GM19438 (cell line): ENCODE measurements around the gene NFKB2.

Experiments
- ATAC-seq: cut with Tn5 transposase; IDR thresholded peaks from one replicate; pipeline ENCODE4 v1.9.1; 2021; ENCODE audit warnings: low read depth; ENCODE audit not compliant: unreplicated experiment

NFKB2 gene

DNA sequence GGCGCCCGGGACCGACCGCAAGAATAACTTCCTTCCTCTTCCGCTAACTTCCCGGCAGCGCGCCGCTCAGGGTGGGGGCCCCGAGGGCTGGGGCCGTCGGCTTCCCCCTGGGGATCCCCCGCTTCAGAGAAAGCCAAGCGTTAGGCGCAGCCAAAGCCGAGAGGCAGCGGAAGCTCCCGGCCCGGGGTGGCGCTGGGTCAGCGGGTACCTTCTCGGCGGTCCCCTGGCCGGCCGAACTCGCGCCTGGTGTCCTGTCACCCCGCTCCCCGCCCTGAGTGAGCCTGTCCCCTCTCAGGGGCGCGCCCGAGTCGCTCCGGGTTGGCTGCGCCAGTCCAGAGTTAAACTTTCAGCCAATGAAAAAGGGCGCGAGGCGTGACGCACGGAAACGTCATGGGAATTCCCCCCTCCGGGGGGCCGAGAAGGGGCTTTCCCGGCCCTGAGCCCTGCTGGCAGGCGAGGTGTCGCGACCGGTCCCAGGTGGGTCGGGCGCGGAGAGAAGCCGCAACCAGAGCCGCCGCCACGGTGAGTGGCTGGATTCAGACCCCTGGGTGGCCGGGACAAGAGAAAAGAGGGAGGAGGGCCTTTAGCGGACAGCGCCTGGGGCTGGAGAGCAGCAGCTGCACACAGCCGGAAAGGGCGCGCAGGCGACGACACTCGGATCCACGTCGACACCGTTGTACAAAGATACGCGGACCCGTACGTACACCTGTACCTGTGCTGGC lies 1.3 kb upstream of the NFKB2 start:
- peak; percentile 79 for ATAC-seq

DNA sequence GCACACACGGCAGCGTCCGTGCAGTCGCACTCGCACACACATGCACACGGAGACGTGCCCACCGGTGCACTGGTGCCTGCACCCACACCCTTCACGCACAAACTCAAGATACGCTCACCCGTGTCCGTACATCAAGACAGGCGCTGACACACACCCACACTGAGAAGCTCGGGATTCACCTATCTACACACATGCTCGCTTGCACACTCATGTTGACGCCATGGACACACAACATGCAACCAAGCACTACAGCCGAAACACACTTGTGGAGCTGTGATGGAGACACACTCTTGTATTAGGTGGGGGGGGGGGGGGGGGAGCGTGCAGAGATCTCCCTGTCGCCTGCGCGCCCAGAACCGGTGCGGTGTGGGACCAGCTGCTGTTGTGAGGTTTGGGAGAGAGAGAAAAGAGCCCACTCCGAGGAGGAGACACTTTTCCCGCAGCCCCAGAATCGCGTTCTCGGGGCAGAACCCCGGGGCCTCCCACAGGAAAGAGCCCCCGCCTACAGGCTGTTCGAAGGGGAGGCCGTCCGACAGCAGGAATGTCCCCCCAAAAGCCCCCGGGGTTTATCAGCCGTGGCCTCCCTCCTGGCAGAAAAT lies 605 bp upstream of the NFKB2 start:
- peak; percentile 1 for ATAC-seq

- no peak for ATAC-seq
Observed at GRCh38 chr10:102396317-102396650, 779 bp downstream of the NFKB2 start.

DNA sequence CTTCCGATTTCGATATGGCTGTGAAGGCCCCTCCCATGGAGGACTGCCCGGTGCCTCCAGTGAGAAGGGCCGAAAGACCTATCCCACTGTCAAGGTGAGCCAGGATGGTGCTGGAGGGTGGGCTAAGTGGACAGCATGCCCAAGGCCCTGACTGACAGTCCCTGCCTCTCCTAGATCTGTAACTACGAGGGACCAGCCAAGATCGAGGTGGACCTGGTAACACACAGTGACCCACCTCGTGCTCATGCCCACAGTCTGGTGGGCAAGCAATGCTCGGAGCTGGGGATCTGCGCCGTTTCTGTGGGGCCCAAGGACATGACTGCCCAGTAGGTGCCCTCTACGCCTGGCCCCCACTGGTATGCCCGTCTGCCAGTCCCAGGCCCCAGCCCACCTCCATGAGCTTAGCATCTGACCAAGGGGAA lies 1.2 kb downstream of the NFKB2 start:
- no peak for ATAC-seq

DNA sequence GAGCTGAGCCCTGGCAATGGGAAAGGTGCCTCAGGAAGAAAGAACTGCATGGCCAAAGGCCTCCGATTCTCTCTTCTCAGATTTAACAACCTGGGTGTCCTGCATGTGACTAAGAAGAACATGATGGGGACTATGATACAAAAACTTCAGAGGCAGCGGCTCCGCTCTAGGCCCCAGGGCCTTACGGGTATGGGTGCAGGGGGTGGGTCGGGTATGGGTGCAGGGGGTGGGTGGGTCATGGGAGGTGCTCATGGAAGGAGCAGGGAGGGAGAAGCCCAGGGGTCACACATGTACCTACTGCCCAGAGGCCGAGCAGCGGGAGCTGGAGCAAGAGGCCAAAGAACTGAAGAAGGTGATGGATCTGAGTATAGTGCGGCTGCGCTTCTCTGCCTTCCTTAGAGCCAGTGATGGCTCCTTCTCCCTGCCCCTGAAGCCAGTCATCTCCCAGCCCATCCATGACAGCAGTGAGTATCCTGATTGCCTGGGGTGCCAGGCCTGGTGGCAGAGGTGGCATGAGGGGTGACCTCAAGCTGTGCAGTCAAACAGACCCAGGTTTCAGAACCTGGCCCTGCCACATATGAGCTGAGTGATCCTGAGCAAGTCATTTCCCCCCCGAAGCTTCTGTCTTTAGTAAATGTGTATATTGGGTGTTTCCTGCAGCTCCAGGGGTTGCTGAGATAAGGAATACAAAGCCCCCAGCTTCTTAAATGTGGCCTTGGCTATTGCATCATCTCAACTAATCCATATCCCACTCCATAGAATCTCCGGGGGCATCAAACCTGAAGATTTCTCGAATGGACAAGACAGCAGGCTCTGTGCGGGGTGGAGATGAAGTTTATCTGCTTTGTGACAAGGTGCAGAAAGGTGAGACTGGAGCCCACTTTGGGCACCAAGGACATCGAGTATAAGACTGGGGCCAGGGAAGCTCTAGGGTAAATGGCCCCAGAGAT lies 2.0 kb downstream of the NFKB2 start:
- no peak for ATAC-seq

GRCh38 chr10:102398172-102399020 lies 2.9 kb downstream of the NFKB2 start:
- ATAC-seq: no peak

DNA sequence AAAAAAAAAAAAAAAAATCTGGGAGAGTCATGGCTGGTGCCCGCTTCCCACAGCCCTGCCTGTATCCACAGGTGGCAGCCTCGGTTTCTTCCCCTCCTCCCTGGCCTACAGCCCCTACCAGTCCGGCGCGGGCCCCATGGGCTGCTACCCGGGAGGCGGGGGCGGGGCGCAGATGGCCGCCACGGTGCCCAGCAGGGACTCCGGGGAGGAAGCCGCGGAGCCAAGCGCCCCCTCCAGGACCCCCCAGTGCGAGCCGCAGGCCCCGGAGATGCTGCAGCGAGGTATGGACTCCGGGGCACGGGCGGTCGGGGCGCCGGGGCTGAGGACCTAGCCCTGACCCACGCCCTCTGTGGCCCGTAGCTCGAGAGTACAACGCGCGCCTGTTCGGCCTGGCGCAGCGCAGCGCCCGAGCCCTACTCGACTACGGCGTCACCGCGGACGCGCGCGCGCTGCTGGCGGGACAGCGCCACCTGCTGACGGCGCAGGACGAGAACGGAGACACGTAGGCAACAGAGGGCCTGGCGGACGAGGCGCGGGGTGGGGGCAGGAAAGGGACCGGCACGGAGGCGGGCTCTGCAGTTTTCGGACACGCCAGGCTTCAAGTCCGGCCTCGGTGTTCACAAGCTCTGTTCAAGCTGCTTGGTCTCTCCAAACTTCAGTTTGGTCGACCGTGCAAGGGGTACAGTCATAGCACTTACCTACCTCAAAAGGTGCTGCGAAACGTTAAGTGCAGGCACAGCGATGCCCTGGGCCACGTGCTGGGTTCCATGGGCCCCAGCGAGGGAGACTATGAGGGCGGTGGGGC lies 3.9 kb downstream of the NFKB2 start:
- ATAC-seq: peak; percentile 41

GRCh38 chr10:102400076-102400475 lies 4.6 kb downstream of the NFKB2 start:
- no peak for ATAC-seq

DNA sequence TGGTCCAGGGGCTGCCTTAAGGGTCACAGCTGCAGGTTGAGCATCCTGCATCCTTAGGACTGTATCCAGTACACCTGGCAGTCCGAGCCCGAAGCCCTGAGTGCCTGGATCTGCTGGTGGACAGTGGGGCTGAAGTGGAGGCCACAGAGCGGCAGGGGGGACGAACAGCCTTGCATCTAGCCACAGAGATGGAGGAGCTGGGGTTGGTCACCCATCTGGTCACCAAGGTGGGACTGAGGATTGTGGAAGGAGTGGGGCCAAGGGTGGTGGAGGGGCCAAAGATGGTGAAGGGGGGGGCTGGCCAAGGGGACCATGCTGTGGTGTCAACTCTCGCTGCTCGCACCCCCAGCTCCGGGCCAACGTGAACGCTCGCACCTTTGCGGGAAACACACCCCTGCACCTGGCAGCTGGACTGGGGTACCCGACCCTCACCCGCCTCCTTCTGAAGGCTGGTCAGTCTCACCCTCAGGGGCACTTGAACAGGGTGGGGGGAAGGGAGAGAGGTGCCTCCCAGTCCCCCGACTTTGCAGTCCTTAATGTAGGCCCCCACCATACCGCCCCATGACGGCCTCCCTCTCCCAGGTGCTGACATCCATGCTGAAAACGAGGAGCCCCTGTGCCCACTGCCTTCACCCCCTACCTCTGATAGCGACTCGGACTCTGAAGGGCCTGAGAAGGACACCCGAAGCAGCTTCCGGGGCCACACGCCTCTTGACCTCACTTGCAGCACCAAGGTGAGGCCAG lies 5.3 kb downstream of the NFKB2 start:
- ATAC-seq: no peak

- ATAC-seq: no peak
Observed at GRCh38 chr10:102401342-102401654, 5.8 kb downstream of the NFKB2 start.

DNA sequence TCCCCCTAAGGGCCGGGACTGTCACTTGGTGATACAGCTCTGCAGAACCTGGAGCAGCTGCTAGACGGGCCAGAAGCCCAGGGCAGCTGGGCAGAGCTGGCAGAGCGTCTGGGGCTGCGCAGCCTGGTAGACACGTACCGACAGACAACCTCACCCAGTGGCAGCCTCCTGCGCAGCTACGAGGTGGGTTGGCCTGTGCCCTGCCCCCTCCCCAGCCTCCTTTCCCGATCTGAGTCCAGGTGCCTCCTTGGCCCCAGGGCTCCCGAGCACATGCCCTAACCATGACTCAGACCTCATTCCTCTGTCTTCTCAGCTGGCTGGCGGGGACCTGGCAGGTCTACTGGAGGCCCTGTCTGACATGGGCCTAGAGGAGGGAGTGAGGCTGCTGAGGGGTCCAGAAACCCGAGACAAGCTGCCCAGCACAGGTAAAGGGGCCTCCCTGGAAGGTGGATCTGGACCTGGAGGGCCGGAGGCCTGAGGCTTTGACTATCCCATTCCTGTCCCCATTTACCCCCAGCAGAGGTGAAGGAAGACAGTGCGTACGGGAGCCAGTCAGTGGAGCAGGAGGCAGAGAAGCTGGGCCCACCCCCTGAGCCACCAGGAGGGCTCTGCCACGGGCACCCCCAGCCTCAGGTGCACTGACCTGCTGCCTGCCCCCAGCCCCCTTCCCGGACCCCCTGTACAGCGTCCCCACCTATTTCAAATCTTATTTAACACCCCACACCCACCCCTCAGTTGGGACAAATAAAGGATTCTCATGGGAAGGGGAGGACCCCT lies 6.4 kb downstream of the NFKB2 start:
- ATAC-seq: no peak

GRCh38 chr10:102402512-102402896 lies 7.0 kb downstream of the NFKB2 start:
- no peak for ATAC-seq

DNA sequence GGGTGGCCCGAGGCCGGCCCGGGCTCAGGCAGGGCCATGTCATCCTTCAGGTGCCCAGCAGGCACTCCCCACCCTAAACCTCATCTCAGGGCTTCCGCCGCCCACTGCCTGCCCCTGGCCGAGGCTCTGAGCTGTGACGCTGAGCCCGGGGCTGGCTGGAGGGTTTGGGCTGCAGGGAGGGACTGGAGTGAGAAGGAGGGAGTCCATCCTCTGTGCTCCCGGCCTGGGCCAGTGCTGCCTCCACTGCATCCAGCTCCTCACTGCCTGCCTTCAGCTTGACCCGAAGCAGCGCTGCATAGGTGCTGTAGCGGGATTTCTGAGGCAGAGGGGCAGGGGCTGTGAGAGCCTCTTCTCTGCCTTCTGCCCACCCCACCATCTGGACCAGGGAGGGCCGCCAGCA lies 7.6 kb downstream of the NFKB2 start:
- no peak for ATAC-seq

- no peak for ATAC-seq
Observed at GRCh38 chr10:102404361-102405107, 9.0 kb downstream of the NFKB2 start.

DNA sequence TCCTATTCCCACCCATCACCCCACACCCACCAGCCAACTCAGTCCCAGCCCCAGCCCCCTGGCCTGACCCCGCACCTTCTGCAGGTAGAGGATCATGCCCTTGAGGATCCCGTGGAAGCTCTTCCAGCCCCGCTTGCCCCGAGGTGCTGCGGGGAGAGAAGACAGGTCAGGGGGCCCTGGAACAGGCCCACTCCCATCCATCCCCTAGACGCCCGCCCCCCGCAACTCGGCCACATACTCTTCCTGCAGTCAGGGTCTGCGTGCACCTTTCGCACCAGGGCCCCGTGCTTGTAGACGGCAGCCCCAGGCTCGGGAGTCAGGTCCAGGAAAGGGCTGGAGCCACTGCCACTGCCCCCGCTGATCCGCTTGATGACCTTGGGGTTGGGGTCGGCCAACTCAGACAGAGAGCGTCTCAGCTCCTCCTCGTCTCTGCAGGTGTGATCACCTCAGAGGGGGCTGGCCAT lies 9.6 kb downstream of the NFKB2 start:
- ATAC-seq: no peak

GRCh38 chr10:102405632-102406031 lies 10.1 kb downstream of the NFKB2 start:
- ATAC-seq: no peak

DNA sequence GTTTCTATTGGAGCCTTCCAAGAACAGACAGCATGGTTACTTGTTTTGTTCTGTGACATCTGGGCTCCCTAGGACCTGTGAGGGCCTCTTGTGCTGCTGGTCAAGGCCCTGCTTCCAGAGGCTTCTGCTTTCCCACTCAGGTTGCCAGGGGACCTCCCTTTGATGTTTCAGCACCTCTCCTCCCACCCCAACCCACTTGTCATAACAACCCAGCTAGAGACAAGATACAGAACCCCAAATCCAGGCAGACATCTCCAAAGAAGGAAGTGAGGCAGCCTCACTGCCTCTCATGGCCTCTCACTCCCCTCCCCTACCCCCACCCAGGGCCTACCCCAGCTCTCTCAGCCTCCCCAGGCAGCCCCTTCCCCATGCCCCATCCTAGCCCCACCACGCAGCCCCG lies 11.3 kb downstream of the NFKB2 start:
- no peak for ATAC-seq
